ENCODE data around the gene FCHSD2.
"Not testable (repeated sequence)": the region's sequence is repeated elsewhere in the genome, so short reads cannot be mapped to it uniquely, and the experiment has no call there.

The FCHSD2 gene

DNA sequence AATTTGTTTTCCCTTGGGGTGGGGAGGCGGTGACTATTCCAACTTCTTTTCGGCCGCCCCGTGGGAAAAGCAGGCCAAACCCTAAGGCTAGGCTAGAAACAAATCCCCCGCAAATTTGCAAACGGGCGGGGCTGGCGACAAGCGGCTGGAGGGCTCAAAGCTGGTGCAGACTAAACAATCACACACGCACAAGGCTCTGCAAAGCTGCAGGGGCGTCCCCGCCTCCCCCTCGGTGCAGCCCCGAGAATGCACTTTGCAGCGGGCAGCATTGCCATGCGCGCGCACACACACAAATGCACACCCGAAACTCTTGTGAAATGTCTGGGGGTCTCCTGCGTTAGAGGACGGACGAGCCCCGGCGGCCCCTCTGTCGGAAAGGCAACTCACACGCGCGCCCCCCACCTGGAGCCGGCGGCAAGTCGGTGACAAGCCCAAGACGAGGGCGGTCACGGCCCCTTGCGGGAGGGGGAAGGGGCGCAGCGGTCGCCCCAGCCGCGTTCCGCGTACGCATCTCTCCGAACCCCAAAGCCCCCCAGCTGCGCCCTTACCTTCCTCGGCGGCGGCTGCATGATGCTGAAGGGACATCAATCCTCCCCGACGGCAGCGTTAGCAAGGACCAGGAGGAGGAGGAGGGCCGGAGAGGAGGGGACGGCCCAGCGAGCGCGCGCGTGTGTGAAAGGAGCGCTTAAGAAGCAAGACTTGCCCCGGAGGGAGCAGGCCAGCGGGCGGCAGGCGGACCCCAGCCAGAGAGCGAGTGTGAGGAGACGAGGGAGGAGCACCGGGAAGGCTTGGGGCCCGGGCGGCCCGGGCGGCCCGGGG, 600 bp downstream of the FCHSD2 start:
- peak overlapping the region; percentile 94 for H3K4me3 ChIP-seq (replicated peaks; ENCODE audit: low read depth, low read length)
- TF ChIP-seq, protein P1, sequence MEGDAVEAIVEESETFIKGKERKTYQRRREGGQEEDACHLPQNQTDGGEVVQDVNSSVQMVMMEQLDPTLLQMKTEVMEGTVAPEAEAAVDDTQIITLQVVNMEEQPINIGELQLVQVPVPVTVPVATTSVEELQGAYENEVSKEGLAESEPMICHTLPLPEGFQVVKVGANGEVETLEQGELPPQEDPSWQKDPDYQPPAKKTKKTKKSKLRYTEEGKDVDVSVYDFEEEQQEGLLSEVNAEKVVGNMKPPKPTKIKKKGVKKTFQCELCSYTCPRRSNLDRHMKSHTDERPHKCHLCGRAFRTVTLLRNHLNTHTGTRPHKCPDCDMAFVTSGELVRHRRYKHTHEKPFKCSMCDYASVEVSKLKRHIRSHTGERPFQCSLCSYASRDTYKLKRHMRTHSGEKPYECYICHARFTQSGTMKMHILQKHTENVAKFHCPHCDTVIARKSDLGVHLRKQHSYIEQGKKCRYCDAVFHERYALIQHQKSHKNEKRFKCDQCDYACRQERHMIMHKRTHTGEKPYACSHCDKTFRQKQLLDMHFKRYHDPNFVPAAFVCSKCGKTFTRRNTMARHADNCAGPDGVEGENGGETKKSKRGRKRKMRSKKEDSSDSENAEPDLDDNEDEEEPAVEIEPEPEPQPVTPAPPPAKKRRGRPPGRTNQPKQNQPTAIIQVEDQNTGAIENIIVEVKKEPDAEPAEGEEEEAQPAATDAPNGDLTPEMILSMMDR (IDR thresholded peaks at IDR 0.05; ENCODE audit: low read length, missing control alignments): no peak
- DNase-seq (ENCODE audit: low read depth): peak; percentile 80

DNA sequence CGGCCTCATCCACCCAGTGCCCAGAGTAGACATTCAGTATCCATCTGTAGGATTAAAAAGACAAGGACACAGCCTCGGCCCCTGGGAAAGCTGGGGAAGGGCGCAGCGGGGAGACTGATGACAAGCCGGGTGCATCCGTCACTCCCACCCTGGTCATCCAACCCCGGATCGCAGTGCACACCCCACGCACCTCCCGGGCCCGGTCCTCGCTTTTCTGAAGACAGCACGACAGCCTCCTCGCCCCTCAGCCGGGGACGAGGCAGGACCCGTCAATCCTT, 1.1 kb downstream of the FCHSD2 start:
- DNase-seq (ENCODE audit: low read depth): peak; percentile 11
- TF ChIP-seq, protein P1 (IDR thresholded peaks at IDR 0.05; ENCODE audit: low read length, missing control alignments): no peak
- H3K4me3 ChIP-seq (replicated peaks; ENCODE audit: low read depth, low read length): peak overlapping the region; percentile 94

DNA sequence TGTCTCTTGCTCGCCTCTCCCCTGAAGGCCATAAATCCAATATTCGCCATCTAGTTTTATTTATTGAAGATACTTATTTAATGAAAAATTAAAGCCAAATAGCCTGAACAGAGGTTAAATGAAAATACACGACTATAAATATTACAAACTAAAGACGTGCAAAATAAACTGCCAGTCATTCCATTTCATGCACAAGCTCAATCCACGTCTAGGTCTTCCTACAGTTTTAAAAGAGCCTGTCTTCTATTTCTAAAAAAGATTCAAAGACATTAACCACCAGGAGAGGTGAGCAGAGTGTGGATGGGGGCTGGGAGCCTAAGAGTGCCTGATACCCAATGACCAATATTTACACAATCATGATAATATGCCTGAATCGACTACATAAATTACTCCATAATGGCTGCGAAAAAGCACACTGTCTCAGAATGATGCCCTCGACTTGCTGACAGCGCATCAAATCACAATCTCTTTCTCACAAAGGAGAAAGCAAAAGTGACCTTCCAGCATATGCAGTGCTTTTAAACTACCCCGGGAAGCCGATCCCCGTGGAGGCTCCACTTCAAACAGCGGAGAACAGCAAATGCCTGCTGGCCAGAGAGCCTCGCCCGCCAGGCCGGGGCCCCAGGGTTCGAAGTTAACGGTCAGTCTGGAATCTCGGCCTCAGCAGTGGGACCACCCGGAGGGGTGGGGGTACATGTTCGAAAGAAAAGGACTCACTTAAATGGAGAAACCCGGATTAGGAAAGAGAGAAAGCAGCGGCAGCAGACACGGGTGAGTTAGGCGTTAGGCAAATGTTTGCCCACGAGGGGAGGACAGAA, 1.7 kb downstream of the FCHSD2 start:
- peak; percentile 32 for DNase-seq (ENCODE audit: low read depth)
- TF ChIP-seq, protein P1 (IDR thresholded peaks at IDR 0.05; ENCODE audit: low read length, missing control alignments): no peak

DNA sequence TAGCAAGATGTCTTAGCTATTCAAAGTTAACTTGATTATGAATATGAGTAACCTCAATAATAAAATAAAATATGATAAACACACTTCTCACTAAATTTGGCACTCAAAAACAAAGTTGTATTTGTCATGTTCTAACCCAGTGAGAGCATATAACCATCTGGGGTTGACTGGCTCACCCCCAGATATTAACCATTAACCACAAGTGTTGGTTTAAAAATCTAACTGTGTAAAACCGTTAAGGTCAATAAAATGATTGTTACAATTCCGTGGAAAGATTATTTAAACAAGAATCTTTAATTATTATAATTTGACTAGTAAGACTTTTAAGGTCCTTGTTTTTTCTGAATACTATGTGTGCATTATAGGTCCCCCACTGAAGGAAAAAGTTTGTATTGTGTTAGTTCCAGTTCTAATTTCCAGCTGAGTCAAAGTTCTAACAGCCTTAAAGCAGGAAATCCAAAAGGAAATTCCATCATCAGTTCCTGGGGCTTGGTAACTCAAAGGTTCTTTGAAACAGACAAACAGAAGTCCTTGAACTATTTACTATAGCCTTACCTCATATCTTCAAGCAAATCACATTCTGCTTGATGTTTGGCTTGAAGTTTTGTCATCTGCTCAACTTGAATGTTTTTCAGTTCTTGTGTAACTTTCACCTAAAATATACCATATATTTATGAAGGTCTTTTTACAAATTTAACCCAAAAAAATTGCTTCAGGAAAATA, 2.5 kb downstream of the FCHSD2 start:
- DNase-seq (ENCODE audit: low read depth): peak; percentile 69
- H3K4me3 ChIP-seq (replicated peaks; ENCODE audit: low read depth, low read length): peak overlapping the region; percentile 94
- TF ChIP-seq, protein P1 (IDR thresholded peaks at IDR 0.05; ENCODE audit: low read length, missing control alignments): no peak

More for the DNA sequence above, 1.7 kb downstream of the FCHSD2 start:
- peak overlapping the region; percentile 94 for H3K4me3 ChIP-seq (replicated peaks; ENCODE audit: low read depth, low read length)

DNA sequence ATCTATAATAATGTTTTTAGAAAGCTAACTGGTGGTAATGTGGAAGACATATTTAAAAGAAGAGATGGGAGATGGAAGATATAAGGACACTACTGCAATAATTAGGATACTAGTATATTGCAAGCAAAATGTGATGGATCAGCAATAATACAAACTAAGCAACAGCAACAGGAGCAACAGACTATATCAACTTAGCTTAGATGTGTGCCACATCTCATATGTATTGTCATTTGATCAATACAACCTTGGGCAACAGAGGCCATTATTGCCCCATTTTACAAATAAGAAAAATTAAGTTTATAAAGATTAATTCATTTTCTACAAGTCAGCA, 4.2 kb downstream of the FCHSD2 start:
- no peak for DNase-seq (ENCODE audit: low read depth)
- no peak overlapping the region for H3K4me3 ChIP-seq (replicated peaks; ENCODE audit: low read depth, low read length)
- TF ChIP-seq, protein P1 (IDR thresholded peaks at IDR 0.05; ENCODE audit: low read length, missing control alignments): no peak

DNA sequence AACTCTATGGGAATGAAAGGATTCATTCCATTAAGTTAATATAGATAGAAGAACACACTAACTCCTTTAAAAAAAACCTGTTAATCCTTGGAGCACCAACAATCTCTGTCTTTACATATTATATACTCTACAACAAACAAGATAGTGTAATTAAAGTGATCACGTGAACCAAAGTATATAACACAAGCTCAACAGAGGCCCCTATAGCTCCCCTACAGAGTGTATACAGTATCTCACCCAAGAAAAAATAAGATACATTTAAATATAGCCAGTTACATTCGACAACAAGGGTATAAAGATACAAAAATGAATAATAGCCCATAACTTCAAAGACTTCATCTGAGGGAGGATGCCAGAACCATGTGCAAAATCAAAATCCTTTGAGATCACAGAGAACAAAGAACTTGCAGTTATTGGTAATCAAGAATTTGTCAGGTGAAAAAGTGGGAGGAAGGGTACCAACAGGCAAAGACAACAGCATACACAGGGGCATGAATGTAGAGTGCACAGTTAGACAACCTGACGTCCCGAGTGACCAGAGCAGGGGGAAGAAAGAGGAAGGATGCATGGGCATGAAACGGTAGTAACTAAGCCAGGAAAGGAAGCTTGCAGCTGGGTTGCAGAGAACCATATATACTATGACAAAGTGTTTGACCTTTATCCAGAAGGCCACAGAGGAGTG, 4.7 kb downstream of the FCHSD2 start:
- TF ChIP-seq, protein P1 (IDR thresholded peaks at IDR 0.05; ENCODE audit: low read length, missing control alignments): no peak
- no peak overlapping the region for H3K4me3 ChIP-seq (replicated peaks; ENCODE audit: low read depth, low read length)
- DNase-seq (ENCODE audit: low read depth): no peak

DNA sequence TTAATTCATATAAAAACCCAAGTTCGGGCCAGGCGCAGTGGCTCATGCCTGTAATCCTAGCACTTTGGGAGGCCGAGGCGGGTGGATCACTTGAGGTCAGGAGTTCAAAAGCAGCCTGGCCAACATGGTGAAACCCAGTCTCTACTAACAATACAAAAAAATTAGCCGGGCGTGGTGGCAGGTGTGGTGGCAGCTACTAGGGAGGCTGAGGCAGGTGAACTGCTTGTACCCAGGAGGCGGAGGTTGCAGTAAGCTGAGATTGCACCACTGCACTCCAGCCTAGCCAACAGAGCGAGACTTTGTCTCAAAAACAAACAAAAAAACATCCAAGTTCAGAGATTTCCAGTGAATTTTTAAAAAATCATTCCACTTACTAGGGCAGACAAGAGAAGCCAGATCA, 5.4 kb downstream of the FCHSD2 start:
- DNase-seq (ENCODE audit: low read depth); H3K4me3 ChIP-seq (replicated peaks; ENCODE audit: low read depth, low read length): not testable (repeated sequence)

Measured in fibroblast of pulmonary artery (primary cell).